Hematopoietic multipotent progenitor cell treated with erythropoietin and hydrocortisone succinate and interleukin-3 and kit ligand, for 6 days (in vitro differentiated cells): Measurements from ENCODE around the gene CASP1.
A peak's percentile ranks its signal among the peaks of the same experiment; 100 is the strongest.
"Not testable (repeated sequence)": the region's sequence is repeated elsewhere in the genome, so short reads cannot be mapped to it uniquely, and the experiment has no call there.

ENCODE experiments used
- DNase-seq: peaks from one replicate; pipeline ENCODE4 v3.0.0-alpha.2; 2015

CASP1 gene

GRCh38 chr11:105045676-105046296, 10.8 kb upstream of the CASP1 start:
- no peak for DNase-seq

DNA sequence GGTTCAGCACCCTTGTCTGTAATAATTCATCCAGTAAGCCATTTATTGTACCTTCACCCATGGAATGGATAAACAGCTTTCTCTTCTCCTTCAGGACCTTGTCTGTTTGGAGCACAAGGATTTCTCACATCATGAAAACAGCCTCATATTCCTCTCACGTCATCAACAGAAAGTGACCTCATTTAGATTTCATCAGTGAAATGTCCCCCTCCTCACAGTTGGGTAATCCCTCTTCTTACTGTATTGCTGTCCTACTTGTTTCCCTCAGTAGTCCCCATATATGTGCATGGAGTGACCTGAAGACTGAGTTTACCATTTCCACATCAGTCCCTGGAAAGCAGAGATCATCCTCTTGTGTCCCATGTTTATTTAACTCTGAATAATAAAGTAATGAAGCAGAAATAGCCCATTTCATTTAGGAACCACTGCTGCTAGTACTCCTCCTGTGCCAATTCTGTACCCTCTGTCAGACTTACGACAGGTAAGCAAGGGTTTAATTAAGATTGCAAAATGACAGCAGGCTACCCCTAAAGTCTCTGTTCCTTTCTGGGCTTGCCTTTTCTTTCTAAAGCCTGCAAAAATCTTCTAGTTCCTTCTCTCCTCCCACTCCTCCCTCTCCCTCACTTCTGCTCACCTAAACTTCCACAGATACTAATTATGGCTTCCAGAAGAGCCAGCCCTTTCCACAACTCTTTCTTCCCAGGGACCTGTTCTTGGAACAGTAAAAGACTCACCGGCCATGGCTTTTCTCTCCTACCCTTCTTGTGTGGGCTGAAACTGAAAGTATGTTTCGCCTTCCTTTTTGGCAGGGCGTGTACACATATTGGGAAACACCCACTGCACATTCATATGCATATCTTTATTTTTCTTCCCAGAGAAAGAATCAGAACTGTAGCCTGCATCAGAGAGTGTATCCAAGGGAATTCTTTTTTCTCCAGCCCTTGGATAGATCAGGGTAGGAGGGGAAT, 9.9 kb upstream of the CASP1 start, which contains the start of gene CARD16:
TSS of gene CARD16 (minus strand) at position 779 of the 968 bp plus-strand sequence. CDS start at position 741, 38 bp downstream.
- DNase-seq, result peak; percentile 77

DNA sequence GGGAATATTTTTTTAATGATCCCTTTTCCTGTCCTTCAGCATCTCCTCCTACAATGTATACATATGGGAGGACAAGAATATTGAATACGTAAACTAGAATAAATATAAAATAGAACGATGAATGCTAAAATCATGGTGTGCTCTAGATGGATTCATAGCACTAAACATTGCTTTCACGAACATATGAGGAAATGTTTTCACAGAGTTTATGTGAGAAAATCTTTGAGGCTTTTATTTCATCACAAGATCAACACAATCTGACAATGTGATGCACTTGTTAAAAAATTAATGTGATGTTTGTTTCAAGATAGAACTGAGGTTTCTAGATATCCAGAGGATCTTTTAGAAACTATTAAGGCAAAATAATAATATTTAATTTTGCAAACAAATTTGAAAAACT, 7.2 kb upstream of the CASP1 start:
- DNase-seq, result no peak

DNA sequence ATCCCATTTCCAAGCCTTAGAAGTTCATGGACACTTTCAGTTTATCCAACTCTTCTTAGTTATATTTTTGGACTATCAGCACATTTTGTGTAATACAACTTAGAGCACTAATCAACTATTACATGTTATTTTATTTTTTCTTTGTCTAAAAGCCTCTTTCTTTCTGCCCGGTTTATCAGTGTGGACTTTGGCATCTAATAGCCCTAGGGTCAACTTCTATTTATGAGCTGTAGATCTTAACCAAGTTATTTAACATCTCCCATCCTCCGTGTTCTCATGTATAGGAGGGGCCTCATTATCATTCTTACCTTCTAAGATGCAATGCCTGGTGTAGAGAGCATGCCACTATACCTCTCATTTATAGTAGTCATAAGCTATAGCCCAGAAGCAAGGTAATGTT, 5.8 kb upstream of the CASP1 start:
- DNase-seq, result no peak

DNA sequence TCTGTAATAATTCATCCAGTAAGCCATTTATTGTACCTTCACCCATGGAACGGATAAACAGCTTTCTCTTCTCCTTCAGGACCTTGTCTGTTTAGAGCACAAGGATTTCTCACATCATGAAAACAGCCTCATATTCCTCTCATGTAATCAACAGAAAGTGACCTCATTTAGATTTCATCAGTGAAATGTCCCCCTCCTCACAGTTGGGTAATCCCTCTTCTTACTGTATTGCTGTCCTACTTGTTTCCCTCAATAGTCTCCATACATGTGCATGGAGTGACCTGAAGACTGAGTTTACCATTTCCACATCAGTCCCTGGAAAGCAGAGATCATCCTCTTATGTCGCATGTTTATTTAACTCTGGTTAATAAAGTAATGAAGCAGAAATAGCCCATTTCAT, 556 bp downstream of the CASP1 start:
- not testable (repeated sequence) for DNase-seq

GRCh38 chr11:105033781-105034180, 1.2 kb downstream of the CASP1 start:
- DNase-seq, result no peak

DNA sequence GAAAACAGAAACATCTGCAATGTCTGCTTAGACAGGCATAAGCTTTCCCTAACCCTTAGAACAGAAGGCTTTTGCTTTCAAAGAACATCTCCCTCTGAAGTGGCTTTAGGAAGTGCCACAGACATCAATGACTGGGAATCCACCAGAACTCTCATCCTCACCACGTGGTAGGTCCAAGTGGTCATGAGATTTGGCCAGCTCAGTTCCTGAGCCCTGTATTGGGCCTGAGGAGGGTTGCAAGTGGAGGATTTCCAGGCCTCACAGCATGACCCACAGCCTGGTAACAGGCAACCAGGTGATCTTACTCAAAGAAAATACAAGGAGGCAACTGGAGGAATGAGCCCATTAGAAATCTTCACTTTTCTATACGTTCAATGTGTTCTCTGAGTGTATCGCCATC, 1.6 kb downstream of the CASP1 start:
- no peak for DNase-seq

- no peak for DNase-seq
Observed at GRCh38 chr11:105032495-105032894, 2.4 kb downstream of the CASP1 start.

DNA sequence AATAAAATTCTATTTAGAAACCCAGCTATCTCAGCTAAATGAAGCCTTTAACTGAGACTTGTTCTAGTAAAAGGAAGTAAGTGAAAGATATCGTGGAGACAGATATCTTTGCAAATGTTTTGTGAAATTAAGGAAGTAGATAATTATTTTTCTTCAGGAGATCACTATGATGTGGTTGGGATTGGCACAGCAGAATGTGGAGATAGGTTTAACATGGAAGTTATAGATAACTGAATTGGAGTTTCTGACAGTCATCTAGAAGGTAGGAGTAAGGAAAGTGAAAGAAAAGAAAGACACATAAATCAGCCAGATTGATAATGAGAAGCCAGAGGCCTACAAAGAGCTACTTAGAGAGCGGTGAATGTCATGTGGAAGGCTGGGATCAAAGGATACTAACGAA, 7.3 kb downstream of the CASP1 start:
- DNase-seq, result peak; percentile 49

- peak; percentile 7 for DNase-seq
Observed at GRCh38 chr11:105024394-105024793, 10.6 kb downstream of the CASP1 start.

GRCh38 chr11:105023003-105023402, 11.9 kb downstream of the CASP1 start, which contains the start of gene CASP5:
TSS of gene CASP5 (minus strand) at chr11:105023168. CDS start at chr11:105023136, 32 bp downstream.
- DNase-seq, result peak; percentile 9

DNA sequence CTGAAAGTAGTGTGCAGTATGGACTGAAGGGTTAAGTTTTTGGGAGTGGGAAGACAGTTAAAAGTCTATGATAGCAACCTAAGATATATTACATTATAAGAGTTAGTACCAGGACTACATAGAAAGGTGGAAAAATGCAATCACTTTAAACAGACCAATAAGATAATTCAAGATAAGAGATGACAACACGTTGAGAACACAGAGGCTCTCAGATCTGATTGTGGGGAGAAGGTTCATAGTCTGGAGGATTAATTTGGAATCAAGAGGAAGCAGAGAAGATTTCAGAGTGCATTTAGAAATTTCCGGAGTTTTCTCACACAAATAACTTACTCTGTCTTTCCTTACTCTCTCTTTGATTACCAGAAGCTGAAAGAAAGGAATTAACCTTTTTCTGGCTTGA, 12.4 kb downstream of the CASP1 start:
- no peak for DNase-seq

- no peak for DNase-seq
Observed at GRCh38 chr11:105007463-105007862, 27.5 kb downstream of the CASP1 start.

GRCh38 chr11:105005451-105005845, 29.5 kb downstream of the CASP1 start:
- no peak for DNase-seq

- no peak for DNase-seq
Observed at GRCh38 chr11:105004021-105004420, 30.9 kb downstream of the CASP1 start.

GRCh38 chr11:105003151-105003550, 31.8 kb downstream of the CASP1 start:
- DNase-seq, result no peak

DNA sequence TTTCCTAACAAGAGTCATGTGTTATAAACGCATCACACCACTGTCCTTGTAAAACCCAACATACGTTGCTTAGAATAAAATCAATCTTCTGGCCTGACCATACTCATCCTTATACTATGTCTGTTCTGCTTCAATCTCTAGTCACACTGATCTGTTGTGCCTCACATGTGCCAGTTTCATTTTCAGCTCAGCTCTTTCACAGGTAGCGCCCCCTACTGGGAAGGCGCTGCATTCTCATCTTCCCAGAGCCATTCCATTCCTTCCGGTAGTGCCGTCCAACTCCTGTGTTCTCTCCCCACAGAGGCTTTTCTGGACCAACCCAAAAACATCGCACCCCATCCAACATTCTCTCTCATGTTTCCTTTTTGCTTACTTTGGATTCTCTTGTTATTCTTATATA, 34.1 kb downstream of the CASP1 start:
- DNase-seq, result peak; percentile 28

GRCh38 chr11:105000167-105000566, 34.8 kb downstream of the CASP1 start:
- peak; percentile 19 for DNase-seq

DNA sequence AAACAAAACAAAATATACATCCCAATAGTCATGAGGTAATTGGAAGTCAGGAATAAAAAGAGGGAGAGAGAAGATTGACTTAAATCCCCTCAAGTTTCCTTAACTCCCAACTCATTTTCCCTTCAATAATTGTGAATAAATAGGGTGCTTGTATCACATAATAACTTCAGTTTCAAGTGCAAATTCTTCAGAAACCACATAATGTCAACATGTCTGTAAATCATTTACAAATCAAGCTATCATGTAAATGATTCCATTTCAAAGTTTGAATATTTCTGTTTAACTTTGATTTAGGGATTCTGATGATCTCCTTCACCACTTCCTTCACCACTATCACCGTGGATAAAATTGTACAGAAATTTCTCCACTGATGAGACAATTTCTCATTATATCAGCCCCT, 35.2 kb downstream of the CASP1 start:
- DNase-seq, result no peak

GRCh38 chr11:104997288-104997687, 37.7 kb downstream of the CASP1 start:
- no peak for DNase-seq

DNA sequence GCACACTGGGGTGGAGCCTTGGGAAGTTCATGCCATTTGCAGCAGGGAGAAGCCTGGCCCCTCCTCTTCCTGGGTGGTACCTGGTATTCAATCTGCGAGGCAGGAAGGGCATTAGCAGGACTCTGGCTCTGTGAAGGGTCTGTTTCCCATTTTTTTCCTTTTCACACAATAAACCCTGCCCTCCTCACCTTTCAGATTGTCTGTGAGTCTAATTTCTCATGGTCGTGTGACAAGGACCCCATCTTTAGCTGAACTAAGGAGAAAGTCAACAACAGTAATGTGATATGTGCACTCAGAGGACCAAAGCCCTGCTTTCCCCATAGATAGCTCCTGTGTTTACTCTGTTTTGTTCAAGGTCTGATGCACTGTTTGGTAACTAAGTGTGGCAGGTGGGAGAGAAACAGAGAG, 39.9 kb downstream of the CASP1 start:
- no peak for DNase-seq

- no peak for DNase-seq
Observed at GRCh38 chr11:104992781-104993180, 42.2 kb downstream of the CASP1 start.

GRCh38 chr11:104991994-104992393, 43.0 kb downstream of the CASP1 start:
- DNase-seq, result no peak

- DNase-seq, result no peak
Observed at GRCh38 chr11:104984808-104985207, 50.1 kb downstream of the CASP1 start.
